ENCODE results near the gene MARCHF2.

- TF ChIP-seq POLR2AphosphoS5 (IDR thresholded peaks at IDR 0.05; ENCODE audit: low read depth, low read length) = no peak
- no peak for TF ChIP-seq POLR2A (IDR thresholded peaks at IDR 0.05; ENCODE audit: low read depth, low read length)
These were observed 38.3 kb downstream of the MARCHF2 start for GRCh38 chr19:8451377-8451776.
